ENCODE data around the gene CREB1.

Gene CREB1

DNA sequence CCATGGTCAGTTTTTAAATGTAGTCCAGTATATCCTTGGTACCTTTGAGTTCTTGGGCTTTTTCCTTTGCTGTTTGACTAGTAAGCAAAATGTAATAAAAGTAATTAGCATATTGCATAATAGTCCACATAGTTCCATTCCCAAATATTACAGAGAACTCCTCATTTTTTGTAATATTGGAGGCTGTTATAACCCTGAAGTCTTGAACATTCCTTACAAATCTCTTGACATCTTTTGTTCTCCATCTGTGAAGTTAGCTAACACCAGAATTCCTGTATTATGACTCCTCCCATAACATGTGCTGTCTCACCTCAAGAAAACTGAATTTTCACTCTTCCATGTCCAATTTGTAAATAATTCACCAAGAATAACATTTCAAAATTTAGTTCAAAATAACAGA is 17.1 kb downstream of the CREB1 start:
- DNase-seq: no peak

DNA sequence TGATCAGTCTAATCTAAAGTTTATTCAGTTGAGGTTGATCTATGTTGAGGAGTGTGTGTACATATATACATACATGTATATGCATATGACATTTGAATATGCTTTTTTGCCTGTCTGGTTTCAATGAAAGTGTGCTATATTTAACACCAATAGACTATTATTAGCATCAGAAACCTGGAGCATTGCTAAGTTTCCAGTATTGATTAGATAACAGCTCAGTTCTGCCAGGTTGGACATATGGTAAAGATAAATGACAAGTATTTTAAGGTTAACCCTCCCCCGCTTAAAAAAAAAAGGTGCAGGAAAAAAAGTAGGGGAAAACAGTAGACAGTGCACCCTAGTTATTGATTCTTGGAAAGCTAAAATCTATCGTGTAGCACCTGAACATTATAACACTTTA is 19.4 kb downstream of the CREB1 start:
- no peak for DNase-seq

DNA sequence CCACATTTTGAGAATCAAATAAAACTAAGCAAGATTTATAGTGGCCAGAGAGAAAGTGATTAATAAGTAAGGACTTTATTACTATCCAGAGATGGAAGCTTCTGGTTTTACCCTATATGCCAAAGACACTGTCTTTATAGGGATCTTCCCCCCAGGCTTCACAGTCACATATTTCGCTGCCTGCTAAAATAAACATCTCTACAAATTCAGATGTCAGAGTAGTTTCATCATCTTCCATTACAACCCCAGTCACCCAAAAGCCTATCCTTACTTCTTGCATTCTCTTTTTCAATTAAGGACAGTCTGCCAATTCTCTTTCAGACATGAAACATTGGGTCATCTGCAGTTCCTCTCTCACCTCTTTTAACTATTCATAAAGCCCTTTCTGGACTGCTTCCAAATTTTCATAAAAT is 28.3 kb downstream of the CREB1 start:
- DNase-seq: no peak

DNA sequence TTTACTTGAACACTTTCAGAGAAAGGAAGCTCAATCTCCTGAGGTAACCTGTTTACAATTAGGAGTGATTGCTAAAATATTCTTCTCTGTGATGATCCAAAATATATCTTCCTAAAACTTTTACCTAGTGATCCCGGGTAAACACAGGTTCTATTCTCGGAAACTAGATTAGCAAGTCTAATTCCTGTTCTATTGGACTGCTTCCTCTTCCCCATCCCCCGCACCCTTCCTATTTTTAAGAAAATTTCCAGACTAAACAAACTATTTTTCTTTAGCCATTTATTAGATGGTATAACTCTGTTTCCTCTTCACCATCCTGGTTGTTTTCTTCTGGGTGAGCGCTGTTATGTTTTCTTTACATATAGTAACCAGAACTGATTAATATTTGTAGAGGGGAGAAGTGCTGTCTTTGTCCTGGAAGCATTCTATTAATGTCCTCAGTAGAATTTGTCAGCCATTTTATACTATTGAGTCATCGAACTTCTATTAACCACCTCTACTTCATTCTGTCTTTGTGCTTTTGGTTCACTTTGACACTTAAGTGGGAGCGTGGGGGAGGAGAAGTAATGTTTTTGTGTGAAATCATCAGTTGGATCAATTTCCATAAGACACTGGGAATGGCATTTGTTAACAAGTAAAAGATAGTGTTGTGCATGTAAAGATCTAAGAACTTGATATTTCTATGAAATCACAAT is 31.8 kb downstream of the CREB1 start:
- no peak for DNase-seq

DNA sequence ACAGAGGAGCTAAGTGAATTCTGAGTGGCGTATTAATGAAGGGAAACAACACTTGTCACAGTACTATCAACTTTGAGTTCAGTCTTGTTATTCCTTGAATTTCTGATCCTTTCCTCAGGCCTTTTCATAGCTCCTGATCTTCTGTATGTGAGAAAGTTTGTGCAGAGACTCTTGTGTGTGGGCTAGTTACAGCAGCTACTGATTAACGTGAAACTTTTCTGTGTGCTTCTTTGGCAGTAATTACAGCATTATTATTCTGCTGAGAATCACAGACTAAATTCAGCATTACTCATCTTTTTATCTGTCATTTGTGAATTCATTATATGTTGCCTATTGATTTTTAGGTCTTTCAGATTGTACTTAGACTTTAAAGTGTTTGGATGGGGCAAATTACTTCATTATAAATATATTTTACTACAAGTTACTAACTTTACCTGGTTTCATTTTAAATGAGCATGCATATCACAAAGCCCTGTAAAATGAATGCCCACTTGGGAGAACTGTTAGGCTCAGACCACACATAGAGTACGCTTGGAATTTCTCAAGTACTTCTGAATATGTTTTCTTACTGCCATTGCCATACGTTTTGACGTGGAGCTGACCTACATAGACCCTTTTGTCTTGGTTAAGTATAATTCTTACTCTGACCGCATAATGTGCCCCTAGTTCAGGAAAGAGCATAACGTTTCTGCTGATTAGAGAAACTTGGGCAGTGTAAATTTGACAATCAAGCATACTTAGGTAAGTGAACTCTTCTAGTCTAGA is 36.2 kb downstream of the CREB1 start:
- DNase-seq: no peak

DNA sequence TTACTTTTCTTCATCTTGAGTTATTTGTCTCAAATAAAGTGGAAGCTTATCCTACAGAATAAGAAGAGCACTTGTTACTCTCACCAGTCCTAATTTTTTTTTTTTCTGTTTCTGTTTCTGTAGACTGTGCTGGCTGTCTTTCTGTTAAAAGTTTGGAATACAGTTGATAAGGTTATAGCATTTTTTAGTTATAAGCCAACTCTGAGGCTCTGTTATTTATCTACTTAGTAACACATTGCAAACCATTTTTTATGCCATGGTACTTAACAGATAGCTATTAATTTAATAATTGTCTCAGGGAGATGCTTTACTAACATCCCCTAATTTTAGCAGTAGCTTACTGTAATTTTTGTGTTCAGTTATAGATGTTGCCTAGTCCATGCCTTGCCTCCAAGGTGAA is 37.9 kb downstream of the CREB1 start:
- peak; percentile 43 for DNase-seq

DNA sequence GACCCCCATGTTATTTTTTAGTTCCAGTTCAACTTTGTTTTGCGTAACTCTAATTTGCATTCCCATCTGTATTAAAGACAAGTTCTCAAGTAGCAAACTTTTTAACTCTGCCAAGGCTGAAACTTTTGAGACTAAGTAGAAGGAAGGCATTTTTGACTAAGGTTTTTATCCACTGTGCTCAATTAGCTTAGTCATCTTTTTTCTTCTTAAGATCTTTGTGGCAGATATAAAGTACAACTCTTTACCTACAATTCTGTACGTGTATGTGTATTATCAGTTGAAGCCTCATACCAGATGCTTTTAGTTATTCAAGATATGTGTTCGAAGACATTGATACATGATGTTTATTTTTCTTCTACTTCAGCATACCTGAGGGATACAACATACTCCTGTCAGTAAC is 41.6 kb downstream of the CREB1 start:
- DNase-seq: peak; percentile 34

DNA sequence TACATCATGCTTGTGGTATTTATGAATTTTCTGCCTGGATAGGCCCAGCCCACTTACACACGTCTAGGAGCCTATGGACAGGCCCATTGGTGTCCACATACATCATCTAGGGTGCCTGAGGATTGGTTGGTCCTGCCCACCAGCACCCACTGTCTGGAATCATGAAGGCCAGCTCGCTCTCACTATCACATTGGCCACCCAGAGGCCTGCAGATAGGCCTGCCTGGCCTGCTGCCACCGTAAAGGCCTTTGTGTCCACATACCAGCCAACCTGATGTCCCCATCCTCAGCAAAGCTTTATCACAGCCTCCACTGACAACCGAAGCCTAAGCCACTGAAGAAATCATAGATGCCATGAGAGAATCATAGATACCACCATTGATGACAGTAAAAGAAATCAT is 55.2 kb downstream of the CREB1 start:
- DNase-seq: no peak

DNA sequence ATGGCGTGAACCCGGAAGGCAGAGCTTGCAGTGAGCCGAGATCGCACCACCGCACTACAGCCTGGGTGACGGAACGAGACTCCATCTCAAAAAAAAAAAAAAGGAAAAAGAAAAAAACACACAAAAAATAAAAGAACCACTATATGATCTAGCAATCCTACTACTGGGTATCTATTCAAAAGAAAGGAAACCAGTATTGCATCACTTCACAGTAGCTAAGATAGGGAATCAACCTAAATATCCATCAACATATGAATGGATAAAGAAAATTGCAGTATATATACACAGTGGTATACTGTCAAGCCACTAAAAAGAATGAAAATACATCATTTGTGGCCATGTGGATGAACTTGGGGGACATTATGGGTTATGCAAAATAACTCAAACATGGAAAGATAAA is 57.5 kb downstream of the CREB1 start:
- no peak for DNase-seq

DNA sequence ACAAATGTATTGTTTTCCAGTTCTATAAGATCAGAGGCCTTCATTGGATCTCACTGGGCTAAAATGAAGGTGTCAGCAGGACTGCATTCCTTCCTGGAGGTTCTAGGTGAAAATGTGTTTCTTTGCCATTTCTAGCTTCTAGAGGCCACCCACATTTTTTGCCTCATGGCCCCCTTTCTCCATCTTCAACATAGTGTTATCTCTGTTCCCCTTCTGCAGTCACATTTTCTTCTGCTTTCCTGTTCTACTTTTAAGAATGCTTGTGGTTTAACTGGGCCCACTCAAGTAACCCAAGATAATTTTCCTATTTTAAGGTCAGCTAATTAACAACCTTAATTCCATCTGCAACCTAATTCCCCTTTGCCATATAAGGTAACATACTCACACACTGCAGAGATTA is 59.4 kb downstream of the CREB1 start:
- DNase-seq: peak; percentile 37

DNA sequence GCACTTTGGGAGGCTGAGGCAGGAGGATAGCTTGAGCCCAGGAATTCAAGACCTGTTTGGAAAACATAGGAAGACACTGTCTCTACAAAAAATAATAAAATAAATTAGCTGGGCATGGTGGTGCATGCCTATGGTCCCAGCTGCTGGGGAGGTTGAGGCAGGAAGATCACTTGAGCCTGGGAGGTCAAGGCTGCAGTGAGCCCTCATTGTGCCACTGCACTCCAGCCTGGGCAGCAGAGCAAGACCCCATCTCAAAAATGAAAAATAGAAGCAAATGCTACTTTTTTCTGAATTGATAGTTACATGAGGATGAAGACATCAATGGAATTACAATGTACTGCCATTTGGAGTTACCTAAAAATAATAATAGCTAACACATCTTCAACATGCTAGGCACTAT is 63.5 kb downstream of the CREB1 start:
- DNase-seq: no peak

DNA sequence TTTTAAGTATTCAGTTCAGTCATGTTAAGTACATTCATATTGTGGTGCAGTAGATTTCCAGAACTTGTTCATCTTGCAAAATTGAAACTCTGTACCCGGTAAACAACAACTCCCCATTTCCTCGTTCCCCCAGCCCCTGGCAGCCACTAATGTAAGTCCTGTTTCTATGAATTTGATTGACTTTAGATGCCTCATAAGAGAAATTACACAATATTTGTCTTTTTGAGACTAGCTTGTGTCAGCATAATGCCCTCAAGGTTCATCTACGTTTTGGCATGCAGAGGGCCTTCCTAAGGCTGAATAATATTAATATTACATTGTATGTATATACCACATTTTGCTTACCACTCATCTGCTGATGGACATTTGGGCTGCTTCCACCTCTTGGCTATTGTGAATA is 64.5 kb downstream of the CREB1 start:
- no peak for DNase-seq

DNA sequence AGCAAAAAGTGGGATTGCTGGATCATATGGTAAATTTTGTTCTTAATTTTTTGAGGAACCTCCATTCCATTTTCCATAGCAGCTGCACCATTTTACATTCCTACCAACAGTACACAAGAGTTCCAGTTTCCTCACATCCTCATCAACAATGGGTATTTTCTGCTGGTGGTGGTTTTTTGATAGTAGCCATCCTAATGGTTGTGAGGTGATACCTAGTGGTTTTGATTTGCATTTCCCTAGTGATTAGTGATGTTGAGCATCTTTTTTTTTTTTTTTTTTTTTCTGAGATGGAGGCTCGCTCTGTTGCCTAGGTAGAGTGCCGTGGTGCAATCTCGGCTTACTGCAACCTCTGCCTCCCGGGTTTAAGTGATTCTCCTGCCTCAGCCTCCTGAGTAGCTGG is 65.0 kb downstream of the CREB1 start:
- DNase-seq: no peak

DNA sequence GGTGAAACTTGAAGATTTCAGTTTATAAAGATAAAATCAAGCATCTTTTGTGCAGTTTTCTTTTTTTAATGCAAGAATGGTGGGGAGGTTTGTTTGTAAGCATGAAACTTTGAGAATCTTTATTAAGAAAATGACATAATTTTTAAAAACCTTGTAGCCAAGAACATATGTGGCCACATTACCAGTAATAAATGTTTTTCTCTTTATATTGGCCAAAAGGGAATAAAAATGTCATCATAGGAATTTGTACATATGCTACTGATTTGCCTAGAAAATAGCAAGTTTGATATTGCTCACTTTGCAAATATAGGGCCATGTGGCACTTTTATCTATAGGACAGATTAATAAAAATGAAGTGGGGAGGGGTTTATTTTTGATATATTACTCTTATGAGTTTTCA is 69.9 kb downstream of the CREB1 start:
- no peak for DNase-seq

DNA sequence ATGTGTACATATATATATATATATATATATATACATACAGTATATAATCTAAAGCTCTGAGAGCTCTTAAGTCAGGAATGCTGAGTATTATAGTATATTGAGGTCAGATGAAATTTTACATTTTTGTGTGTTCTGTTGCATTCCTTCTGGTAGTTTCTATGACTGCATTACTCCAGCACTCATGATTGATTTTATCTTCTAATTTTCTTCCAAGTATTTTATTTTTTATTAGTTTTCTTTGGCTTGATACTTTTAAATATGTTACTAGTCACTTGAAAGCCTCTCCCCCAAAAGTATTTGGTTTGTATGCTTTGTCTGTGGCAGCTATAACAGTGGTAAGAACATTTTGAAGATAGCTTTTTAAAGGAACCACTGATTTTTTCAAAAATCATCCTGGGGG is 70.5 kb downstream of the CREB1 start:
- no peak for DNase-seq

DNA sequence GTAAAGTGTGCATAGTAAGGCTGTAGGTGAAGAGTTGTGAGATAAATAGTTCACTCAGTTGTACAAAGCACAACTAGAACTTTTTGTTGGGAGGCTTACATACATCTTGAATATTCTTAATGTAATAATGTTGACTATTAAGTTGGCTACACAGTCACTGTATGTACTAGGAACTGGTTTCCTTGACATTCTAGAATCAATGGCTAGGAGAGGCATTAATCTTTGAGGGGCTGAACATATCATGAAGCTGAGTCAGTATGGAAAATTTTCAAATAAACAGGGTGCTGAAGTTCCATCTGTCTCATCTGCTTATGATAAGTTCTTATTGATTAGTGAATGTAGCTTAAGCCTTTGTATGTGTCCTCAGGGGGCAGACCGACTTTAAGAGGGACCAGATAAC is 72.0 kb downstream of the CREB1 start:
- DNase-seq: no peak

DNA sequence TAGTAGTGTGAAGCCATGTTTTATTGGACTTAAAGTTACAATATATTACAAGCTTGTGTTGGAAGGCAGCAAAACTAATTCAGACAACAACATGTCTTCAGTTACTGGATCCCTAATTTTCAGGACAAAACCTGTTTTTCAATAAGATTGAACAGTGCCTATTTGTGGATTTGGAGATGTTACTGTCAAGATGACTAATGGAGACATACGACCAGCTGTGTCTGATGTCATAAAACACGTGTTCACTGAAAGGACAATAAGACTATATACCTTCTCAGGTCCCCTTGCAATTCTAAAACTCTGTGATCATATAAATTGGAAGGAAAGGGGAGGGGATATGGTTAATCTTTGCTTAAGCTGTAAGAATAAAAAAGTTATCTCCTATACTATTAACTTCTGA is 73.7 kb downstream of the CREB1 start:
- DNase-seq: no peak

DNA sequence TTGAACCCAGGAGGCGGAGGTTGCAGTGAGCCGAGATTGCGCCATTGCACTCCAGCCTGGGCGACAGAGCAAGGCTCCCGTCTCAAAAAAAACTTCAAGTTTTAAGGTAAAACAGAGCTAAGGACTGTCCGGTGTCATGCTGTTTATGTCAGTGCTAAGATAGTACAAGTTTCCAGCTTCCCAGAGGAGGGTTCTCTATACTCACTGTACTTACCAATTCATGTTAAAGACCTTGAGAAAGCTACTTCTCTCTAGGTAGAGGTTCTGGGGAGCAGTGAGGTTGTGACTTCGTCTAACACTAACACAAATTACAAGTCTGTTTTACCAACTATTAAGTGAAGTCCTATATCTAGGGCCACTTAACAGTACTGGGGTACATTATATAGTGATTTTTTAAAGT is 76.6 kb downstream of the CREB1 start:
- no peak for DNase-seq

DNA sequence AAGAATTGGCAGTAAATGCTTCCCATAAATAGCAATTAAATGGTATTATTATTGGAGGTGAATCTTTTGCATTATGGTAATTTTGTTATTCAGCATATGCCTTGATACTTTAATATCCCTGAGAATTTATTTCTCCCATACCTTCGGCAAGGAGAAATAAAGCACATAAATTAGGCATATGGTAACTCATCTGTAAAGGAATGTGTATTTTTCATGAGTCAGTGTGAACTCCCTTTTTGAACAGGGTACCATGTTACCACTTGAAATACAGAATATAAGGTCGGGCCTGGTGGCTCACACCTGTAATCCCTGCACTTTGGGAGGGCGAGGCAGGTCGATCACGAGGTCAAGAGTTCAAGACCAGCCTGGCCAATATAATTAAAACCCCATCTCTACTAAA is 77.1 kb downstream of the CREB1 start:
- DNase-seq: no peak

DNA sequence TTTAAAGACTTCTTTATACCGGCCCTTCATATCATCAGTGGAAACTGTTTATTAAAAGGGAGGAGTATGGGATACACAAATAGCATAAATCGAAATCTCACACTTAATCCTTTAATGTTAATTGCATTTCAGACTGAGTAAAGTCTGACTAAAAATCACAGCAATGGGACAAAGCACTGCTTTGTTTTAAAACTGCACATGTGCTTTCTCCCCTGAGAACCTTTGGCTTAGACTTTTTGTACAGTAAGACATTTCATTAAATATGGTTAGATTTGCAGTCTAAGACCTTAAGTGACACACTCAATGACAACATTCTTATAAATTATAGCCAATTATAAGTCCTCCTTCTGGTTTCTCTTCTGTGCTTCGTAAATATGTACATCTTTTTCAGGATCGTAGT is 83.0 kb downstream of the CREB1 start:
- no peak for DNase-seq

DNA sequence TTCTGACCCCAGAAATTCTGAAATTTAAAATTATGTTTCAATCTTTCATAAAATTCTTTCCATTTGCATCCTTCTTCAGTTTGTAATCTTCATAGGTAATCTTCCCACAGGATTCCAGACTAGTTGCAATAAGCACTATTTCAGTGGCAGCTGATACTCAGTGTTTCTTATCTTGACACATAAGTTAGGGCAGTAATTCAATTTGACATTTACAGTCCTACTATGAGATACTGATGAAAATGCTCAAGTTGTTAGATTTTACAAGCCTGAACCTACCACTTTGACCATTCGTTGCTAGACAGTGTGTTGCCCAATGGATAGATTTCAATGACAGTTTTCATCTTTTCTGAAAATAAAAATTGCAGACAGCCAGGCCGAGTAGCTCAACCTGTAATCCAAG is 85.1 kb downstream of the CREB1 start:
- no peak for DNase-seq

DNA sequence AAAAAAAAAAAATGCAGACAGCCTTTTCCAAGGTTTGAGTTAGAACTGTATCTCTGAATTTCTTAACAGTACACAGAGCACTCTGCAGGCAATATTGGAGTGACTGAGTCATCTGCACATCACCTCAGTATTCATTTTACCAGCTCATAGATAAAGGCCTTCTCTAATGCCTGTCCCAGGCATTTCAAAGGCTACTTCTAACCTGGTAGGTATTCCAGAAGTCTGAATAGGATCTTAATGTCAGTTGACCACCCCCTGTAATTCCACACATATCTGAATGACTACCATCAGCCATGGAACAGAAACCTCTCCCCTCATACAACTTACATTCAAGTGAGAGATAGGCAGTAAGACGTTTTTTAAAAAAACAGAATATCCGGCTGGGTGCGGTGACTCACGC is 86.4 kb downstream of the CREB1 start:
- DNase-seq: no peak

DNA sequence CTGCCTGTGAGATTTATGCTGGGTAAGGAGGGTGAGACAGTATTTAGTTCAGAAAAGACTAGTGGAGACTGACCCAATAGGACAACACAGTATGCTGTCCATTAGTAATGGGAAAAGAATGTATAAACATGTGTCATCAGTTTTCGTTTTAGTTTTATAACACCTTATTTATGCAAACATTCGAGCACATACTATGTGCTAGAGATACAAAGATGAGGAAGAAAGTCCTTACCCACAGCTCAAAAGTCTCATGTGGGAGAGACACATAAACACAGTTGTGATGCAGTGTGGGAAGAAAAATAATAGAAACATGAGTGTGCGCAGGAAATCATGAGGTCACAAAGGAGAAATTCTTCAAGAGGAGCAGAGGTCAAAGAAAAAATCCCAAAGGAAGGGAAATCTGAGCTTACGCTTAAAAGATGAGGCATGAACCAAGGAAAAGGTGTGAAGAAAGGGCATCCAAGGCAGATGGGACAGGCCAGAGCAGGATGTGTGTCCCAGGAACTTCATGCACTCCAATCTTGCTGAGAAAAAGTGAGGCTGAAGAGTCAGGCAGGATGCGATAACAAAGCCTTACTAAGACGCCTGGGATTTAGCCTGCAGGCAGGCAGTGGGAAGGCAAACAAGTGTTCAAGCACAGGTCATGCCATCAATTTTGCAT is 87.4 kb downstream of the CREB1 start:
- no peak for DNase-seq

DNA sequence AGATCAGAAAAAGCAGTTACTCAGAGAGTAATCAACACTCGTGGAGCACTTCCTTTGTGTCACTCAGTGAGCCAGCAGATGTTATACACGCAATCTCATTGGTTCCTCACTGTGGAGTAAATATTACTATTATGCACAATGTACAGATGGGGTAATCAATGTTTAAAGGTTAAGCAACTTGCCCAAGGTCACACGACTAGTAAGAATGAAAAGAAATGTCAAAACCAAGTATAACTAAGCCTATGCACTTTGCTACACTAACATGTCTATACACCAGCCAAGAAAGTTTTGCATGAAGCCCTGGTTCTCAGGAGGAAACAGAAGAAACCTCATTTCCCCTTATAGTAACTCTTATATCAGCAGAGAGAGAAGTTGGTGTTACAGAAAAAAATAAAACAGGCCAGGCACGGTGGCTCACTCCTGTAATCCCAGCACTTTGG is 90.0 kb downstream of the CREB1 start:
- peak; percentile 73 for DNase-seq

Measured in hematopoietic multipotent progenitor cell treated with erythropoietin and hydrocortisone succinate and interleukin-3 and kit ligand, for 4 days (in vitro differentiated cells).